Activated naive CD4-positive, alpha-beta T cell treated with anti-CD3 and anti-CD28 coated beads, Interleukin-2, amount 50 U/mL, for 24 hours (primary cell): Measurements from ENCODE around the gene THEMIS.
A peak's percentile ranks its signal among the peaks of the same experiment; 100 is the strongest.

Experiments used
- H3K27ac Mint-ChIP-seq: one replicate; pipeline ENCODE4 v1.8.0; 2021; ENCODE audit warnings: mild to moderate bottlenecking, mixed read lengths
- H3K27me3 Mint-ChIP-seq: one replicate; pipeline ENCODE4 v1.8.0; 2021; ENCODE audit warnings: mixed read lengths
- H3K36me3 Mint-ChIP-seq: one replicate; pipeline ENCODE4 v1.8.0; 2021; ENCODE audit warnings: mixed read lengths
- H3K4me1 Mint-ChIP-seq: one replicate; pipeline ENCODE4 v1.8.0; 2021; ENCODE audit warnings: mixed read lengths
- H3K4me3 Mint-ChIP-seq: one replicate; pipeline ENCODE4 v1.8.0; 2021; ENCODE audit warnings: mild to moderate bottlenecking, mixed read lengths
- H3K9me3 Mint-ChIP-seq: one replicate; pipeline ENCODE4 v1.8.0; 2021; ENCODE audit warnings: mixed read lengths

Gene THEMIS

GRCh38 chr6:127857051-127857637, 43.7 kb downstream of the THEMIS start:
- H3K4me3 Mint-ChIP-seq, result peak overlapping the region; percentile 39
- H3K4me1 Mint-ChIP-seq, result peaks cover 74% of the 10 kb centered on the region
- peak overlapping the region; percentile 95 for H3K27ac Mint-ChIP-seq

GRCh38 chr6:127855542-127856159, 45.2 kb downstream of the THEMIS start:
- Mint-ChIP-seq H3K27ac (peak overlapping the region; percentile 81), H3K27me3 (no peaks in the 10 kb centered on the region), H3K4me3 (peak overlapping the region; percentile 53), H3K9me3 (no peaks in the 10 kb centered on the region), H3K36me3 (peaks cover 21% of the 10 kb centered on the region), H3K4me1 (peaks cover 86% of the 10 kb centered on the region)

More at GRCh38 chr6:127857051-127857637, 43.7 kb downstream of the THEMIS start:
- Mint-ChIP-seq H3K27me3 (no peaks in the 10 kb centered on the region), H3K9me3 (no peaks in the 10 kb centered on the region), H3K36me3 (peaks cover 15% of the 10 kb centered on the region)

GRCh38 chr6:127854009-127854408, 46.8 kb downstream of the THEMIS start:
- H3K27me3 Mint-ChIP-seq, result no peaks in the 10 kb centered on the region
- no peak overlapping the region for H3K4me3 Mint-ChIP-seq
- no peaks in the 10 kb centered on the region for H3K9me3 Mint-ChIP-seq
- no peak overlapping the region for H3K27ac Mint-ChIP-seq
- H3K36me3 Mint-ChIP-seq, result peaks cover 25% of the 10 kb centered on the region
- H3K4me1 Mint-ChIP-seq, result peaks cover 87% of the 10 kb centered on the region

GRCh38 chr6:127851197-127851596, 49.7 kb downstream of the THEMIS start:
- H3K36me3 Mint-ChIP-seq, result peaks cover 37% of the 10 kb centered on the region
- peaks cover 80% of the 10 kb centered on the region for H3K4me1 Mint-ChIP-seq
- H3K27ac Mint-ChIP-seq, result no peak overlapping the region
- no peak overlapping the region for H3K4me3 Mint-ChIP-seq
- H3K9me3 Mint-ChIP-seq, result peaks cover 4% of the 10 kb centered on the region
- H3K27me3 Mint-ChIP-seq, result no peaks in the 10 kb centered on the region

- H3K4me1 Mint-ChIP-seq, result peaks cover 74% of the 10 kb centered on the region
- peaks cover 4% of the 10 kb centered on the region for H3K9me3 Mint-ChIP-seq
- H3K4me3 Mint-ChIP-seq, result no peak overlapping the region
- H3K36me3 Mint-ChIP-seq, result peaks cover 44% of the 10 kb centered on the region
- H3K27me3 Mint-ChIP-seq, result no peaks in the 10 kb centered on the region
- no peak overlapping the region for H3K27ac Mint-ChIP-seq
Observed at GRCh38 chr6:127845242-127845641, 55.6 kb downstream of the THEMIS start.

GRCh38 chr6:127844529-127844928, 56.3 kb downstream of the THEMIS start:
- peaks cover 70% of the 10 kb centered on the region for H3K4me1 Mint-ChIP-seq

GRCh38 chr6:127843582-127843981, 57.3 kb downstream of the THEMIS start:
- Mint-ChIP-seq H3K27me3 (no peaks in the 10 kb centered on the region), H3K4me1 (peaks cover 71% of the 10 kb centered on the region), H3K4me3 (no peak overlapping the region), H3K27ac (peak overlapping the region; percentile 35), H3K36me3 (peaks cover 34% of the 10 kb centered on the region), H3K9me3 (peaks cover 4% of the 10 kb centered on the region)

More at GRCh38 chr6:127844529-127844928, 56.3 kb downstream of the THEMIS start:
- Mint-ChIP-seq H3K4me3 (no peak overlapping the region), H3K27ac (no peak overlapping the region), H3K36me3 (peaks cover 40% of the 10 kb centered on the region), H3K27me3 (no peaks in the 10 kb centered on the region), H3K9me3 (peaks cover 4% of the 10 kb centered on the region)

GRCh38 chr6:127842562-127842961, 58.3 kb downstream of the THEMIS start:
- Mint-ChIP-seq H3K27me3 (no peaks in the 10 kb centered on the region), H3K27ac (no peak overlapping the region), H3K36me3 (peaks cover 31% of the 10 kb centered on the region), H3K9me3 (peaks cover 4% of the 10 kb centered on the region), H3K4me3 (no peak overlapping the region), H3K4me1 (peaks cover 70% of the 10 kb centered on the region)

- peaks cover 28% of the 10 kb centered on the region for H3K36me3 Mint-ChIP-seq
- peaks cover 66% of the 10 kb centered on the region for H3K4me1 Mint-ChIP-seq
- H3K27ac Mint-ChIP-seq, result no peak overlapping the region
Observed at GRCh38 chr6:127841811-127842210, 59.0 kb downstream of the THEMIS start.

GRCh38 chr6:127834136-127834535, 66.7 kb downstream of the THEMIS start:
- Mint-ChIP-seq H3K4me3 (no peak overlapping the region), H3K9me3 (peaks cover 4% of the 10 kb centered on the region)

More at GRCh38 chr6:127841811-127842210, 59.0 kb downstream of the THEMIS start:
- Mint-ChIP-seq H3K4me3 (no peak overlapping the region), H3K27me3 (no peaks in the 10 kb centered on the region), H3K9me3 (no peaks in the 10 kb centered on the region)

GRCh38 chr6:127833336-127833735, 67.5 kb downstream of the THEMIS start:
- Mint-ChIP-seq H3K36me3 (peaks cover 23% of the 10 kb centered on the region), H3K9me3 (peaks cover 4% of the 10 kb centered on the region), H3K27me3 (no peaks in the 10 kb centered on the region), H3K4me1 (peaks cover 56% of the 10 kb centered on the region), H3K4me3 (no peak overlapping the region), H3K27ac (no peak overlapping the region)

More at GRCh38 chr6:127834136-127834535, 66.7 kb downstream of the THEMIS start:
- Mint-ChIP-seq H3K4me1 (peaks cover 58% of the 10 kb centered on the region), H3K27me3 (no peaks in the 10 kb centered on the region), H3K27ac (no peak overlapping the region), H3K36me3 (peaks cover 21% of the 10 kb centered on the region)

- peaks cover 29% of the 10 kb centered on the region for H3K36me3 Mint-ChIP-seq
- H3K27ac Mint-ChIP-seq, result no peak overlapping the region
- no peaks in the 10 kb centered on the region for H3K27me3 Mint-ChIP-seq
- no peak overlapping the region for H3K4me3 Mint-ChIP-seq
- peaks cover 62% of the 10 kb centered on the region for H3K4me1 Mint-ChIP-seq
- H3K9me3 Mint-ChIP-seq, result peaks cover 4% of the 10 kb centered on the region
Observed at GRCh38 chr6:127832381-127832780, 68.5 kb downstream of the THEMIS start.

GRCh38 chr6:127824061-127824460, 76.8 kb downstream of the THEMIS start:
- H3K4me1 Mint-ChIP-seq, result peaks cover 81% of the 10 kb centered on the region
- H3K27me3 Mint-ChIP-seq, result no peaks in the 10 kb centered on the region
- H3K36me3 Mint-ChIP-seq, result peaks cover 40% of the 10 kb centered on the region
- H3K4me3 Mint-ChIP-seq, result no peak overlapping the region
- peaks cover 10% of the 10 kb centered on the region for H3K9me3 Mint-ChIP-seq
- H3K27ac Mint-ChIP-seq, result peak overlapping the region; percentile 69

- Mint-ChIP-seq H3K27ac (peak overlapping the region; percentile 69), H3K4me1 (peaks cover 88% of the 10 kb centered on the region), H3K27me3 (no peaks in the 10 kb centered on the region), H3K4me3 (peak overlapping the region; percentile 24), H3K36me3 (peaks cover 31% of the 10 kb centered on the region), H3K9me3 (peaks cover 10% of the 10 kb centered on the region)
Observed at GRCh38 chr6:127821431-127821830, 79.4 kb downstream of the THEMIS start.

- peaks cover 19% of the 10 kb centered on the region for H3K36me3 Mint-ChIP-seq
- no peaks in the 10 kb centered on the region for H3K9me3 Mint-ChIP-seq
- H3K4me1 Mint-ChIP-seq, result peaks cover 86% of the 10 kb centered on the region
- H3K4me3 Mint-ChIP-seq, result peak overlapping the region; percentile 33
- no peaks in the 10 kb centered on the region for H3K27me3 Mint-ChIP-seq
- H3K27ac Mint-ChIP-seq, result peak overlapping the region; percentile 53
Observed at GRCh38 chr6:127818149-127818548, 82.7 kb downstream of the THEMIS start.

- Mint-ChIP-seq H3K4me3 (peak overlapping the region; percentile 8), H3K4me1 (peaks cover 91% of the 10 kb centered on the region), H3K36me3 (peaks cover 22% of the 10 kb centered on the region), H3K27me3 (no peaks in the 10 kb centered on the region), H3K9me3 (no peaks in the 10 kb centered on the region), H3K27ac (peak overlapping the region; percentile 80)
Observed at GRCh38 chr6:127816643-127817042, 84.2 kb downstream of the THEMIS start.
